K562 (cell line): ENCODE results near the gene TRMT112. TPM values are rescaled to one million over a fixed set of nuclear protein-coding genes. Genes with fewer than 3 reads are reported as not detected.

Experiments used
- ELF1 ChIP-seq: fragments of 200-800 bp; sonication (Bioruptor generic); IDR thresholded peaks from 2 replicates; pipeline ENCODE4 v1.6.1; 2016; ENCODE audit warnings: missing genetic modification characterization, missing compliant biosample characterization
- ELK3 ChIP-seq: fragments of 450-650 bp; formaldehyde crosslinking; IDR thresholded peaks from 2 replicates; pipeline ENCODE4 v1.4.0; 2020; ENCODE audit warnings: mild to moderate bottlenecking
- EP300 ChIP-seq: IDR thresholded peaks from 2 replicates; pipeline ENCODE4 v1.6.1; 2012; ENCODE audit warnings: low read length, improper control_type of control experiment
- FOS ChIP-seq: IDR thresholded peaks from 3 replicates; pipeline ENCODE4 v1.6.1; 2011; ENCODE audit not compliant: insufficient read length; ENCODE audit errors: extremely low read depth
- GTF2A2 ChIP-seq: IDR thresholded peaks from 2 replicates; pipeline ENCODE4 v1.6.1; 2016; ENCODE audit warnings: mild to moderate bottlenecking, missing genetic modification characterization, missing compliant biosample characterization
- HDAC8 ChIP-seq: fragments of 450-650 bp; IDR thresholded peaks from 2 replicates; pipeline ENCODE4 v1.6.1; 2016; ENCODE audit warnings: mild to moderate bottlenecking, missing genetic modification characterization, moderate library complexity, missing compliant biosample characterization
- MEF2D ChIP-seq: conservative IDR thresholded peaks from 2 replicates; pipeline ENCODE4 v1.6.1; 2016; ENCODE audit warnings: low read depth, missing genetic modification characterization, missing compliant biosample characterization
- MNT ChIP-seq, 2 experiments: fragments of 450-650 bp; conservative IDR thresholded peaks; 2 replicates each; pipeline ENCODE4 v1.6.1; 2017; ENCODE audit warnings: mild to moderate bottlenecking in 2 of 2, moderate library complexity in 2 of 2
- NFE2L1 ChIP-seq: fragments of 450-650 bp; IDR thresholded peaks from 2 replicates; pipeline ENCODE4 v1.6.1; 2016; ENCODE audit warnings: missing genetic modification characterization, low read depth, mild to moderate bottlenecking, missing compliant biosample characterization, moderate library complexity, borderline replicate concordance
- PCBP1 ChIP-seq: fragments of 200-400 bp; formaldehyde crosslinking; IDR thresholded peaks from 2 replicates; pipeline ENCODE4 v1.6.1; 2018; ENCODE audit warnings: mild to moderate bottlenecking, low read depth, low read length; ENCODE audit not compliant: poor library complexity, severe bottlenecking
- SIX5 ChIP-seq, 2 experiments: IDR thresholded peaks; 2 replicates each; pipeline ENCODE4 v1.6.1; 2011; ENCODE audit warnings: low read length in 2 of 2, borderline replicate concordance in 1 of 2, low read depth in 1 of 2, mild to moderate bottlenecking in 1 of 2, moderate library complexity in 1 of 2; ENCODE audit not compliant: insufficient read depth in 1 of 2
- SMAD1 ChIP-seq: fragments of 150-350 bp; IDR thresholded peaks from 2 replicates; pipeline ENCODE4 v1.6.1; 2014; ENCODE audit warnings: low read length, low read depth; ENCODE audit not compliant: partially characterized antibody
- TRIM24 ChIP-seq, 2 experiments: fragments of 450-650 bp; IDR thresholded peaks; 2 replicates each; pipeline ENCODE4 v1.6.1; 2016
- WHSC1 ChIP-seq: IDR thresholded peaks from one replicate; pipeline ENCODE4 v1.6.1; 2012; ENCODE audit warnings: low read length, control low read depth, inconsistent platforms
- ZBTB26 ChIP-seq: fragments of 450-650 bp; formaldehyde crosslinking; IDR thresholded peaks from 2 replicates; pipeline ENCODE4 v1.4.0; 2022; ENCODE audit warnings: missing genetic modification characterization
- ZBTB49 ChIP-seq: sonication (generic); formaldehyde crosslinking; IDR thresholded peaks from 2 replicates; pipeline ENCODE4 v1.8.0; 2022; ENCODE audit warnings: missing genetic modification reagents, mild to moderate bottlenecking, borderline replicate concordance
- ZFP36 ChIP-seq: fragments of 150-350 bp; IDR thresholded peaks from 2 replicates; pipeline ENCODE4 v1.6.1; 2018; ENCODE audit warnings: low read length, low read depth; ENCODE audit not compliant: partially characterized antibody
- ZNF224 ChIP-seq: sonication (generic); formaldehyde crosslinking; IDR thresholded peaks from 2 replicates; pipeline ENCODE4 v1.8.0; 2022; ENCODE audit warnings: mild to moderate bottlenecking, missing genetic modification reagents
- ZNF239 ChIP-seq: fragments of 250-450 bp; sonication (Bioruptor Pico); IDR thresholded peaks from 2 replicates; pipeline ENCODE4 v1.4.0; 2020; ENCODE audit warnings: mild to moderate bottlenecking
- ZNF3 ChIP-seq: fragments of 250-450 bp; sonication (Bioruptor Pico); IDR thresholded peaks from 2 replicates; pipeline ENCODE4 v1.5.0; 2021; ENCODE audit warnings: mild to moderate bottlenecking, moderate library complexity
- ZNF324 ChIP-seq: fragments of 250-450 bp; sonication (Bioruptor Pico); IDR thresholded peaks from 2 replicates; pipeline ENCODE4 v1.4.0; 2020; ENCODE audit warnings: mild to moderate bottlenecking
- polyA plus RNA-seq, 8 experiments: library from polyadenylated mRNA; depleted of rRNA in 4 of 8; stranded (reverse) in 5 of 8; unstranded in 3 of 8; fragments of >200 nt; fragmentation: Nextera tagmentation in 2 of 8; fragmentation: Illumina TruSeq in 1 of 8; extraction: Ambion mirVana in 2 of 8; extraction: Trizol in 1 of 8; gene quantifications; 2 replicates each; pipeline versions ENCODE4 v1.2.1 to v1.2.3, GENCODE V29; 2011 to 2014; ENCODE audit warnings: inconsistent platforms in 1 of 8, missing spikeins in 1 of 8
- total RNA-seq, 7 experiments: library from RNA; depleted of rRNA in 6 of 7; stranded (reverse); fragments of >200 nt in 6 of 7; fragmentation: Illumina TruSeq in 2 of 7; extraction: Trizol in 2 of 7; gene quantifications; 2 replicates each; pipeline versions ENCODE4 v1.2.1 to v1.2.3, GENCODE V29; 2011 to 2021; ENCODE audit warnings: low replicate concordance in 1 of 7

Gene TRMT112
- total and polyA plus RNA-seq, 9 of the 15 experiments (the other 6 are each of a cell fraction or from before 2014, with no cell fraction given): 162 to 444 (median 300) TPM

GRCh38 chr11:64341851-64342791, 24.8 kb upstream of the TRMT112 start (continued):
- TF ChIP-seq WHSC1: no peak
- TF ChIP-seq ZNF224 (CRISPR knock-in tag): no peak
- TF ChIP-seq PCBP1: peak; percentile 69
- no peak for TF ChIP-seq TRIM24 (IDR thresholded peaks at IDR 0.05)
- no peak for TF ChIP-seq ELF1 (tag)
- TF ChIP-seq MNT (conservative IDR thresholded peaks at IDR 0.05): peak in 1 of 2 experiments; percentile 74; a peak in 2 of 4 replicates
- no peak for TF ChIP-seq GTF2A2 (tag)
- TF ChIP-seq ZNF3 (CRISPR knock-in tag): no peak
- TF ChIP-seq SIX5 (IDR thresholded peaks at IDR 0.05; ENCODE audit: borderline replicate concordance in 1 of 2, insufficient read depth in 1 of 2, low read depth in 1 of 2, low read length in 2 of 2): no peak
- TF ChIP-seq EP300: no peak
- no peak for TF ChIP-seq MEF2D (tag)
- 0 out of 2 replicates have a peak, but pooled peaks have one; percentile 35 for TF ChIP-seq HDAC8 (tag)
- TF ChIP-seq FOS: no peak
- no peak for TF ChIP-seq ELK3 (CRISPR knock-in tag)
- no peak for TF ChIP-seq ZBTB26 (CRISPR knock-in tag)
- TF ChIP-seq ZNF324 (CRISPR knock-in tag): no peak
- TF ChIP-seq SMAD1: no peak
- no peak for TF ChIP-seq ZBTB49
- TF ChIP-seq ZNF239: no peak
- TF ChIP-seq NFE2L1 (tag): no peak
- TF ChIP-seq ZFP36: peak; percentile 12
